ENCODE data around the gene MEP1B. TPM values are rescaled to one million over a fixed set of nuclear protein-coding genes. Genes with fewer than 3 reads are reported as not detected.

Gene MEP1B
- total RNA-seq (2022; extraction: Qiagen RNA extraction; ENCODE audit: low read depth), result 0.06 TPM in 1 of 5 replicates, not detected in the others

DNA sequence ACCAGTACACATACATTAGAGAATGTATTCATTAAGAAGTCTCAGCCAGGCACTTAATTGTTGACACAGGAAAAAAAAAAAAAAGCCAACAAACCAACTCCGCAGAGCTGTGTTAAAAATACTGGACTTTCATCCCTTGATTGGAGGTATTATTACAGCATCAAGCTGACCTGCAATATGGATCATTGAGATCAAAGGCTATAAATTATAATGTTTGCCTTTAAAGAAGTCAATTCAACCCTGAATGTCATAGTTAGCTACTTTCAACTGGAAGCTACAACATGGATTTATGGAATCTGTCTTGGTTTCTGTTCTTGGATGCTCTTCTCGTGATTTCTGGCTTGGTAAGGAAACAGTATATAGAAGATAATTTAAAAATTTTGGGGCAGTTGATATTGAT lies at the start of gene MEP1B:
Gene MEP1B, plus strand, starts transcription at position 250 of the 400 bp plus-strand sequence. Its CDS starts 32 bp downstream, at position 282.

Other genes starting within 250 kb of the MEP1B start
- 7.1 to 14.8 TPM (median 12.2 TPM) in 5 replicates for gene TRAPPC8, start 246.9 kb upstream of the MEP1B start, total RNA-seq (2022; extraction: Qiagen RNA extraction; ENCODE audit: low read depth)
- 0.23 to 0.59 TPM (median 0.26 TPM) in 5 replicates for gene RNF125, start 171.2 kb upstream of the MEP1B start, total RNA-seq (2022; extraction: Qiagen RNA extraction; ENCODE audit: low read depth)
- 13.4 to 16.5 TPM (median 14.1 TPM) in 5 replicates for gene RNF138, start 98.2 kb upstream of the MEP1B start, total RNA-seq (2022; extraction: Qiagen RNA extraction; ENCODE audit: low read depth)

All from A549 treated with RU486 at 1 μM for 4 hours (cell line).